Natural killer cell (primary cell): ENCODE measurements around the gene GPHA2. TPM values are rescaled to one million over a fixed set of nuclear protein-coding genes. Genes with fewer than 3 reads are reported as not detected.

ENCODE experiments used
- ATAC-seq, 3 donors: fragments of 150-1000 bp in 2 of 3; fragments of 200-7000 bp in 1 of 3; cut with Tn5 transposase; 1 replicate in 1 of 3; 2 replicates in 2 of 3; pipeline ENCODE4 v1.10.0; 2021; ENCODE audit warnings: mild to moderate bottlenecking in 2 of 3, moderate library complexity in 2 of 3
- DNase-seq, 2 donors: peaks; one replicate each; pipeline versions ENCODE4 v3.0.0 to v3.0.0-alpha.2; 2013 to 2021; ENCODE audit warnings: mixed read lengths in 1 of 2
- H3K27ac ChIP-seq: one replicate; pipeline ENCODE4 v1.5.1; 2013; ENCODE audit warnings: mild to moderate bottlenecking, low read length
- H3K27me3 ChIP-seq: one replicate; pipeline ENCODE4 v1.6.1; 2013; ENCODE audit warnings: low read length; ENCODE audit not compliant: control insufficient read depth, insufficient read depth
- H3K36me3 ChIP-seq: one replicate; pipeline ENCODE4 v1.6.1; 2013; ENCODE audit warnings: low read length; ENCODE audit not compliant: control insufficient read depth, insufficient read depth
- H3K4me1 ChIP-seq: one replicate; pipeline ENCODE4 v1.6.1; 2013; ENCODE audit warnings: low read length; ENCODE audit not compliant: control insufficient read depth, insufficient read depth
- H3K4me3 ChIP-seq: one replicate; pipeline ENCODE4 v1.5.1; 2013; ENCODE audit warnings: low read length
- H3K9me3 ChIP-seq: one replicate; pipeline ENCODE4 v1.6.1; 2013; ENCODE audit warnings: low read length; ENCODE audit not compliant: control insufficient read depth, insufficient read depth
- H3K27ac Mint-ChIP-seq, 2 donors: one replicate each; pipeline ENCODE4 v1.8.0; 2022; ENCODE audit warnings: mild to moderate bottlenecking in 2 of 2, mixed read lengths in 2 of 2, moderate library complexity in 1 of 2
- H3K27me3 Mint-ChIP-seq, 2 donors: one replicate each; pipeline ENCODE4 v1.8.0; 2022; ENCODE audit warnings: low read depth in 2 of 2, mixed read lengths in 2 of 2
- H3K36me3 Mint-ChIP-seq: one replicate; pipeline ENCODE4 v1.8.0; 2022; ENCODE audit warnings: mixed read lengths
- H3K4me1 Mint-ChIP-seq, 2 donors: one replicate each; pipeline ENCODE4 v1.8.0; 2022; ENCODE audit warnings: mixed read lengths in 2 of 2
- H3K4me3 Mint-ChIP-seq: one replicate; pipeline ENCODE4 v1.8.0; 2022; ENCODE audit warnings: mild to moderate bottlenecking, moderate library complexity, mixed read lengths
- H3K9me3 Mint-ChIP-seq, 2 donors: one replicate each; pipeline ENCODE4 v1.8.0; 2022; ENCODE audit warnings: mixed read lengths in 2 of 2
- WGBS: methylation state at CpG from one replicate; pipeline ENCODE4 v1.1.7; 2013; ENCODE audit warnings: missing lambda C conversion rate; ENCODE audit not compliant: insufficient coverage; 5-methylcytosine and 5-hydroxymethylcytosine counted together
- intact Hi-C: fragments of 100-400 bp; cut with micrococcal nuclease; formaldehyde crosslinking; loops from one replicate; pipeline ENCODE4 v1.14.2; 2022
- total RNA-seq, 4 donors: library from RNA; stranded (reverse); fragments of 120-200 nt in 1 of 4; gene quantifications; one replicate each; pipeline versions ENCODE4 v1.2.3 to v1.2.4, GENCODE V29; 2013 to 2022
- TF ChIP-seq, protein P1 (sequence below): fragments of 200-600 bp; IDR thresholded peaks from one replicate; pipeline ENCODE4 v1.8.0; 2022; ENCODE audit warnings: antibody characterized with exemption

The GPHA2 gene
- total RNA-seq, 3 donors from 2014 or later (not counting 1 experiment from before 2014, with no cell fraction given) = not detected

GRCh38 chr11:64917663-64917995 lies 18.1 kb downstream of the GPHA2 start:
- Histone ChIP-seq H3K9me3 (no peaks in the 10 kb centered on the region), H3K27ac (peak overlapping the region; percentile 63), H3K4me1 (peaks cover 31% of the 10 kb centered on the region), H3K4me3 (peak overlapping the region; percentile 29), H3K36me3 (peaks cover 16% of the 10 kb centered on the region), H3K27me3 (no peaks in the 10 kb centered on the region)
- no peaks in the 10 kb centered on the region for H3K36me3 Mint-ChIP-seq
- TF ChIP-seq, protein P1, sequence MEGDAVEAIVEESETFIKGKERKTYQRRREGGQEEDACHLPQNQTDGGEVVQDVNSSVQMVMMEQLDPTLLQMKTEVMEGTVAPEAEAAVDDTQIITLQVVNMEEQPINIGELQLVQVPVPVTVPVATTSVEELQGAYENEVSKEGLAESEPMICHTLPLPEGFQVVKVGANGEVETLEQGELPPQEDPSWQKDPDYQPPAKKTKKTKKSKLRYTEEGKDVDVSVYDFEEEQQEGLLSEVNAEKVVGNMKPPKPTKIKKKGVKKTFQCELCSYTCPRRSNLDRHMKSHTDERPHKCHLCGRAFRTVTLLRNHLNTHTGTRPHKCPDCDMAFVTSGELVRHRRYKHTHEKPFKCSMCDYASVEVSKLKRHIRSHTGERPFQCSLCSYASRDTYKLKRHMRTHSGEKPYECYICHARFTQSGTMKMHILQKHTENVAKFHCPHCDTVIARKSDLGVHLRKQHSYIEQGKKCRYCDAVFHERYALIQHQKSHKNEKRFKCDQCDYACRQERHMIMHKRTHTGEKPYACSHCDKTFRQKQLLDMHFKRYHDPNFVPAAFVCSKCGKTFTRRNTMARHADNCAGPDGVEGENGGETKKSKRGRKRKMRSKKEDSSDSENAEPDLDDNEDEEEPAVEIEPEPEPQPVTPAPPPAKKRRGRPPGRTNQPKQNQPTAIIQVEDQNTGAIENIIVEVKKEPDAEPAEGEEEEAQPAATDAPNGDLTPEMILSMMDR = no peak
- DNase-seq (no peak), ATAC-seq (no peak)
- H3K9me3 Mint-ChIP-seq = no peaks in the 10 kb centered on the region
- no peaks in the 10 kb centered on the region for H3K27me3 Mint-ChIP-seq
- H3K4me1 Mint-ChIP-seq = peaks cover 15 to 28% of the 10 kb centered on the region in 2 donors
- intact Hi-C loops = loop anchor here (5.0 kb wide), 2 partner anchors 110 to 205 kb away; partner anchors contain the start of genes FAU, MRPL49 and SNX15
- peak overlapping the region; percentile 91 to 96 for H3K27ac Mint-ChIP-seq
- H3K4me3 Mint-ChIP-seq = peak overlapping the region; percentile 88
- 35% methylated on average over 6 of the region's 6 CpGs for WGBS

GRCh38 chr11:64916775-64917662 lies 18.7 kb downstream of the GPHA2 start, which contains the start of gene ATG2A:
TSS of gene ATG2A (minus strand) at chr11:64917209. CDS start at chr11:64917135, 74 bp downstream.
- no peaks in the 10 kb centered on the region for H3K27me3 ChIP-seq
- Mint-ChIP-seq H3K9me3 (no peaks in the 10 kb centered on the region), H3K4me1 (peaks cover 15 to 28% of the 10 kb centered on the region in 2 donors), H3K27ac (peak within 1 kb of the TSS; percentile 91 to 96), H3K4me3 (peak within 1 kb of the TSS; percentile 88), H3K36me3 (no peaks in the 10 kb centered on the region), H3K27me3 (no peaks in the 10 kb centered on the region)
- ATAC-seq = peak; percentile 87 to 98 (median 91)
- peak; percentile 99 for DNase-seq
- H3K9me3 ChIP-seq = no peaks in the 10 kb centered on the region
- peak within 1 kb of the TSS; percentile 91 for H3K4me3 ChIP-seq
- intact Hi-C loops = loop anchor here (5.0 kb wide), 2 partner anchors 110 to 205 kb away; partner anchors contain the start of genes FAU, MRPL49 and SNX15
- under 1% methylated on average over 54 of the region's 57 CpGs for WGBS
- peaks cover 31% of the 10 kb centered on the region for H3K4me1 ChIP-seq
- H3K27ac ChIP-seq = peak within 1 kb of the TSS; percentile 89
- TF ChIP-seq, protein P1 = no peak
- peaks cover 21% of the 10 kb centered on the region for H3K36me3 ChIP-seq

DNA sequence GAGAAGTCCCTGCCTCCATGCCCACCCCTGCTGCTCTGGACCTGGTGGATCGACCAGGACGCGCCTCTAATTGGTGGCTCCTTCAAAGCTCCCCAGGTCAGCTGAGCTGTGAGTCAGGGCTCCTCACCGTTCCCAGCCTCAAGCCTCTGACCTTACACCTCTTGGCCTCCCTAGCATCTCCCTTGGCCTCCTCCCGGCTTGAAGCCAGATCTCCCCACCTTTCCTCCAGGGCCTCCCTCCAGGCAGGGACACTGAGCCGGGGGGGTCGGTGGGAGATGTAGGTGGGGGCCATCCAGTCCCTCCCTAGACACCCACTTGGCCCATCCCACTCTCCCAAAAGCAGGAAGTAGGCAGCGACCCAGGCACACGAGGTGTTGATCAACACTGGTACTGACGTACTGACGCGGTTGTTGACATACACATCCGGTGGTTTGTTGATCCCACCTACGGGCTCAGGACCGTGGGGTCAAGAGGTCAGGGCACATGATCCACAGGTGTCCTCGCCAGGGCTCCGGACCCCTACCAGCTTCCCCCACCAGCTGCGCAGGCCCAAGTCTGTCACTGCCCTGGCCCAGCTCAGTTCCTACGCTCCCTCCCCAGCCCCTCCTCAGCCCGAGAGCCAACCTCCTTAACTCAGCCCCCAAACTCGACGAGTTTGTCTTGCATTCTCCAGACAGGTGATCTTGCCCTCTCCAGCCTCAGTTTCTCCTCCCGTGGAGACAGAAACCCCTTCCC lies 19.5 kb downstream of the GPHA2 start:
- peaks cover 29% of the 10 kb centered on the region for H3K36me3 ChIP-seq
- WGBS = 15% methylated on average over 20 of the region's 23 CpGs
- no peaks in the 10 kb centered on the region for H3K27me3 ChIP-seq

More for the DNA sequence above, 19.5 kb downstream of the GPHA2 start:
- H3K4me3 ChIP-seq = peak overlapping the region; percentile 91
- H3K9me3 ChIP-seq = no peaks in the 10 kb centered on the region
- peaks cover 31% of the 10 kb centered on the region for H3K4me1 ChIP-seq
- H3K27ac Mint-ChIP-seq = peak overlapping the region; percentile 91 to 96
- peaks cover 15 to 31% of the 10 kb centered on the region in 2 donors for H3K4me1 Mint-ChIP-seq
- peak; percentile 55 to 76 for DNase-seq
- no peaks in the 10 kb centered on the region for H3K27me3 Mint-ChIP-seq
- H3K27ac ChIP-seq = peak overlapping the region; percentile 89
- H3K36me3 Mint-ChIP-seq = no peaks in the 10 kb centered on the region
- H3K9me3 Mint-ChIP-seq = no peaks in the 10 kb centered on the region
- TF ChIP-seq, protein P1 = no peak
- peak overlapping the region; percentile 88 for H3K4me3 Mint-ChIP-seq
- peak; percentile 34 to 49 (median 38) for ATAC-seq
- intact Hi-C loops = loop anchor here (5.0 kb wide), 2 partner anchors 111 to 206 kb away; partner anchors contain the start of genes FAU, MRPL49 and SNX15
